ENCODE measurements around the gene PSMB11. TPM values are rescaled to one million over a fixed set of nuclear protein-coding genes. Genes with fewer than 3 reads are reported as not detected.

PSMB11 gene
- total RNA-seq, 1 donor from 2014 or later: 0.09 TPM

- peak overlapping the region; percentile 47 for H3K27ac Mint-ChIP-seq
- H3K4me3 Mint-ChIP-seq: no peak overlapping the region
- H3K9me3 Mint-ChIP-seq: no peaks in the 10 kb centered on the region
- H3K36me3 Mint-ChIP-seq: peaks cover 28% of the 10 kb centered on the region
- TF ChIP-seq CTCF (IDR thresholded peaks at IDR 0.05; ENCODE audit: unreplicated experiment): no peak
- no peak for DNase-seq (ENCODE audit: low spot score in 2 of 2, unreplicated experiment in 2 of 2)
- peaks cover 42% of the 10 kb centered on the region for H3K4me1 Mint-ChIP-seq
- H3K27me3 Mint-ChIP-seq (ENCODE audit: low read depth): no peaks in the 10 kb centered on the region
Measured at GRCh38 chr14:23060536-23061260, 18.7 kb downstream of the PSMB11 start.

GRCh38 chr14:23062002-23062401 is 20.0 kb downstream of the PSMB11 start:
- H3K4me1 Mint-ChIP-seq: peaks cover 34% of the 10 kb centered on the region
- peaks cover 33% of the 10 kb centered on the region for H3K36me3 Mint-ChIP-seq
- H3K9me3 Mint-ChIP-seq: no peaks in the 10 kb centered on the region
- H3K27me3 Mint-ChIP-seq (ENCODE audit: low read depth): no peaks in the 10 kb centered on the region
- TF ChIP-seq CTCF (IDR thresholded peaks at IDR 0.05; ENCODE audit: unreplicated experiment): no peak
- DNase-seq (ENCODE audit: low spot score in 2 of 2, unreplicated experiment in 2 of 2): peak in 1 of 2 experiments; percentile 81
- peak overlapping the region; percentile 95 for H3K27ac Mint-ChIP-seq
- H3K4me3 Mint-ChIP-seq: peak overlapping the region; percentile 15

- no peak for DNase-seq (ENCODE audit: low spot score in 2 of 2, unreplicated experiment in 2 of 2)
- no peak for TF ChIP-seq CTCF (IDR thresholded peaks at IDR 0.05; ENCODE audit: unreplicated experiment)
- Mint-ChIP-seq H3K27ac (peak overlapping the region; percentile 95), H3K9me3 (no peaks in the 10 kb centered on the region), H3K4me3 (no peak overlapping the region), H3K27me3 (ENCODE audit: low read depth) (no peaks in the 10 kb centered on the region), H3K36me3 (peaks cover 33% of the 10 kb centered on the region), H3K4me1 (peaks cover 35% of the 10 kb centered on the region)
Measured at GRCh38 chr14:23063601-23064000, 21.6 kb downstream of the PSMB11 start.

- no peaks in the 10 kb centered on the region for H3K27me3 Mint-ChIP-seq (ENCODE audit: low read depth)
- H3K27ac Mint-ChIP-seq: no peak overlapping the region
- TF ChIP-seq CTCF (IDR thresholded peaks at IDR 0.05; ENCODE audit: unreplicated experiment): no peak
- peaks cover 36% of the 10 kb centered on the region for H3K36me3 Mint-ChIP-seq
- H3K9me3 Mint-ChIP-seq: no peaks in the 10 kb centered on the region
- no peak for DNase-seq (ENCODE audit: low spot score in 2 of 2, unreplicated experiment in 2 of 2)
- no peak overlapping the region for H3K4me3 Mint-ChIP-seq
- H3K4me1 Mint-ChIP-seq: peaks cover 55% of the 10 kb centered on the region
Measured at GRCh38 chr14:23066368-23066767, 24.4 kb downstream of the PSMB11 start.

GRCh38 chr14:23066855-23067744 is 25.1 kb downstream of the PSMB11 start:
- Mint-ChIP-seq H3K9me3 (no peaks in the 10 kb centered on the region), H3K27ac (no peak overlapping the region), H3K4me1 (peaks cover 59% of the 10 kb centered on the region), H3K27me3 (ENCODE audit: low read depth) (no peaks in the 10 kb centered on the region), H3K4me3 (no peak overlapping the region), H3K36me3 (peaks cover 33% of the 10 kb centered on the region)
- DNase-seq (ENCODE audit: low spot score in 2 of 2, unreplicated experiment in 2 of 2): no peak
- TF ChIP-seq CTCF (IDR thresholded peaks at IDR 0.05; ENCODE audit: unreplicated experiment): no peak

Measured in mesothelial cell of epicardium (in vitro differentiated cells).